ENCODE results near the gene TNIK.

DNA sequence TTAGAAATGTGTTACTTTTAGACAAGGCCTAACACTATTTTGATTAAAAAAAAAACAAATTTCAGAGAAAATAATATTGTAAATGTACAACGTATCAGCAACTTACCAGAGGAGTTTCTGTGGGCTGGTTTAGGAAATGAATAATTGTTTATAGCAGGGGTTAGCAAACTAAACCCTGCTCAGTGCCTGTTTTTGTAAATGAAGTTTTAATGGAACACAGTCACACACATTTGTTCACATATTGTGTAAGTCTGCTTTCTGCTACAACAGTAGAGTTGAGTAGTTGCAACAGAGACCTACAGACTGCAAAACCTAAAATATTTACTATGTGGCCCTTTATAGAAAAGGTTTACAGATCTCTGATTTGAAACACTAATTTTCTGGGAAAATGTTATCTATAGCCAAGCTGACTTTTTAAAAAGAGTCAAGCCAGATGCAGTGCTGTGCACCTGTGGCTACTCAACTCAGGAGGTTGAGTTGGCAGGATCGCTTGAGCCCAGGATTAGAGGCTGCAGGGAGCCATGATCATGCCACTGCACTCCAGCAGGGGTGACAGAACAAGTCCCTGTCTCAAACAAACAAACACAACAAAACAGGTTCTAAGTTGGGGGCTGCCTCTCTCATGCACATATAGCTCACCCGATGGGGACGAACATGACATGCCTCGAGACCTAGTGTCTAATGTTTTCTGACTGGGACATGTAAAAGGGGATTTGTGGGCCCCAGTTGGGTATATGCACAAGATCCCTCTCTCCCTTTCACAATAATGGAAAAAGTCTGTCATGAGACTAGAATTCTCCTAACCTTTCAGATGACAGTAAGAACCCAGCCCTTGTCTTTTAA is 182.5 kb downstream of the TNIK start:
- TF ChIP-seq, protein P1, sequence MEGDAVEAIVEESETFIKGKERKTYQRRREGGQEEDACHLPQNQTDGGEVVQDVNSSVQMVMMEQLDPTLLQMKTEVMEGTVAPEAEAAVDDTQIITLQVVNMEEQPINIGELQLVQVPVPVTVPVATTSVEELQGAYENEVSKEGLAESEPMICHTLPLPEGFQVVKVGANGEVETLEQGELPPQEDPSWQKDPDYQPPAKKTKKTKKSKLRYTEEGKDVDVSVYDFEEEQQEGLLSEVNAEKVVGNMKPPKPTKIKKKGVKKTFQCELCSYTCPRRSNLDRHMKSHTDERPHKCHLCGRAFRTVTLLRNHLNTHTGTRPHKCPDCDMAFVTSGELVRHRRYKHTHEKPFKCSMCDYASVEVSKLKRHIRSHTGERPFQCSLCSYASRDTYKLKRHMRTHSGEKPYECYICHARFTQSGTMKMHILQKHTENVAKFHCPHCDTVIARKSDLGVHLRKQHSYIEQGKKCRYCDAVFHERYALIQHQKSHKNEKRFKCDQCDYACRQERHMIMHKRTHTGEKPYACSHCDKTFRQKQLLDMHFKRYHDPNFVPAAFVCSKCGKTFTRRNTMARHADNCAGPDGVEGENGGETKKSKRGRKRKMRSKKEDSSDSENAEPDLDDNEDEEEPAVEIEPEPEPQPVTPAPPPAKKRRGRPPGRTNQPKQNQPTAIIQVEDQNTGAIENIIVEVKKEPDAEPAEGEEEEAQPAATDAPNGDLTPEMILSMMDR (IDR thresholded peaks at IDR 0.05; ENCODE audit: poor library complexity), result no peak
- TF ChIP-seq EZH2 (IDR thresholded peaks at IDR 0.05; ENCODE audit: borderline replicate concordance), result no peak

Measured in hepatocyte (in vitro differentiated cells).